Measurements from ENCODE around the gene SUGCT. TPM values are rescaled to one million over a fixed set of nuclear protein-coding genes. Genes with fewer than 3 reads are reported as not detected.

Gene SUGCT
- total RNA-seq, 2 experiments from 2014 or later: 1.2 to 1.9 TPM

DNA sequence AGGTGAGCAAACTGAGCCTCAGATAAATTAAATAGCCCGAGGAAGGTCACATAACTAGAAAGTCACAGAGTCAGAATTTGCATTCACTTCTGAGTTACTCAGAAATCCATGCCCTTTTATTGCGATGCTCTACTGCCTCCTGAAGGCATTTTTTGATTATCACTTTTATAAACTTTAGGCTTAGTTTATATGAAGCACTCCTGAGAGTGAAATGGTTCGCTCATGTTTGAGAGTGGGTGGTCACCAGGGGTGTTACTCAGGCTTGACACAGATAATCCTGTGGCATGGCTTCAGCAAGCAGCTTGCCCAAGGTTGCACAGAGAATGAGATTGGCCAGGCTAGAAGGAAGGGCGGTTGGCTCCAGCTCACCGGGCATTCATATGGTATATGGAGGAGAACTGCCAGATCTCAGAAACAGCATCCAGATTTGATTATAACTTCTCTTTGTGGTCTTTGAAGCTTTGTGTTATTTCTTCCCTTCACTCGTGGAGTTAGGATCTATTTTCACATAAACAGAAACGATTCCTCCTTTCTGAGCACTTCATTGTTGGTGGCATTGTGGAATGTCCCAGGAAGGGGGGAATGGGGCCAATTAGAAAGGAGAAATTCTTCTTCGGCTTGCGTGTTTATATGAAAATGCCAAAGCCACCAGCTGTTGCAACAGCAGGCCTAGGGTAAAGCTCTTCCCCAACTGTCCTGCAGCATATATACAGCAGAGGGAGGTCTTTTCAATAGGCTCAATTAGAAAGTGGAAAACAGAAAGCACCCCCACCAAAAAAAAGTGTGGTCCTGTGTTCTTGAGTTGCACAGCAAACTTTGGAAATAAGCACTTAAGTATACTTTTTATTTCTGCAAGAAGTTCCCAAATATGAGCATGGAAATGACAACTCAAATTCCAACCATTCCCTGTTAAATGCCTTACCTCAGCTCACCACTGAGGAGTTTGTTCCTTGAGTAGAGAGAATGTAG lies 628.8 kb downstream of the SUGCT start:
- ChIA-PET CTCF (interaction anchor here (0.6 to 0.7 kb wide), 2 partner anchors 26 to 158 kb away, joined by 3 read pairs; no protein-coding TSS in a partner anchor), POLR2A (interaction anchor here (0.7 kb wide), 1 partner anchor 940 kb away, joined by 6 read pairs; no protein-coding TSS in a partner anchor)
- H3K4me1 Mint-ChIP-seq: no peaks in the 10 kb centered on the region
- H3K4me3 Mint-ChIP-seq: no peak overlapping the region
- DNase-seq: no peak
- no peaks in the 10 kb centered on the region for H3K36me3 Mint-ChIP-seq (ENCODE audit: low read depth)
- no peaks in the 10 kb centered on the region for H3K9me3 Mint-ChIP-seq (ENCODE audit: low read depth)
- no peaks in the 10 kb centered on the region for H3K27me3 Mint-ChIP-seq
- ATAC-seq: no peak
- intact Hi-C loops (cut with DNase I, micrococcal nuclease): no loop called here
- H3K27ac Mint-ChIP-seq: no peak overlapping the region

- no peaks in the 10 kb centered on the region for H3K4me1 Mint-ChIP-seq
- H3K36me3 Mint-ChIP-seq (ENCODE audit: low read depth): no peaks in the 10 kb centered on the region
- intact Hi-C loops (cut with DNase I, micrococcal nuclease): no loop called here
- no peak overlapping the region for H3K27ac Mint-ChIP-seq
- no peaks in the 10 kb centered on the region for H3K9me3 Mint-ChIP-seq (ENCODE audit: low read depth)
- ATAC-seq (no peak), DNase-seq (no peak)
- H3K4me3 Mint-ChIP-seq: no peak overlapping the region
- H3K27me3 Mint-ChIP-seq: no peaks in the 10 kb centered on the region
- ChIA-PET CTCF (no interaction called here), POLR2A (no interaction called here)
Observed at GRCh38 chr7:40765639-40766038, 630.8 kb downstream of the SUGCT start.

DNA sequence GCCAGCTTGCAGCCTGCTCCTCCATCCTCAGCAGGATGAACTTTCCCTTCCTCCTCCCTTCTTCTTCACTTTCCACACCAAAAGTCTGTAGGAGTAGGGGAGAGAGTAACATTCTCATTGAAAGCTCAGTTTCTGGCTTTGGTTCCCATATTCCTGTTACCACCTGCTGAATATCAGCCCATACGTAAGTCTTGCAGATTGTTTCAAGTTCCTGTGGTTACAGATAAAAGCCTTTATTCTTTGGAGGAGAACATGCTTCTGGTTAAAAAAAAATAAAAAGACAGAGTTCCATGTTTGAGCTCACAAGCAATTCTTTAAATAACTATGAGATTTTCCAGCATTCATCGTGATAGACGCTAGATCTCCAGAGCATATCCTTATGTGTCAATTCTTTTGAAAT lies 637.3 kb downstream of the SUGCT start:
- Mint-ChIP-seq H3K4me1 (no peaks in the 10 kb centered on the region), H3K9me3 (ENCODE audit: low read depth) (no peaks in the 10 kb centered on the region), H3K4me3 (no peak overlapping the region), H3K27ac (no peak overlapping the region), H3K27me3 (no peaks in the 10 kb centered on the region), H3K36me3 (ENCODE audit: low read depth) (no peaks in the 10 kb centered on the region)
- ChIA-PET POLR2A (no interaction called here), CTCF (no interaction called here)
- no peak for ATAC-seq
- intact Hi-C loops (cut with DNase I, micrococcal nuclease): no loop called here
- no peak for DNase-seq

- H3K27me3 Mint-ChIP-seq: no peaks in the 10 kb centered on the region
- ATAC-seq: no peak
- POLR2A ChIA-PET: no interaction called here
- intact Hi-C loops (cut with DNase I, micrococcal nuclease): no loop called here
- no peak overlapping the region for H3K4me3 Mint-ChIP-seq
- H3K9me3 Mint-ChIP-seq (ENCODE audit: low read depth): no peaks in the 10 kb centered on the region
- H3K4me1 Mint-ChIP-seq: no peaks in the 10 kb centered on the region
- no peak overlapping the region for H3K27ac Mint-ChIP-seq
- no peak for DNase-seq
- CTCF ChIA-PET: no interaction called here
- no peaks in the 10 kb centered on the region for H3K36me3 Mint-ChIP-seq (ENCODE audit: low read depth)
Observed at GRCh38 chr7:40773656-40774055, 638.9 kb downstream of the SUGCT start.

GRCh38 chr7:40775877-40776276 lies 641.1 kb downstream of the SUGCT start:
- no peak for ATAC-seq
- Mint-ChIP-seq H3K4me3 (no peak overlapping the region), H3K27ac (no peak overlapping the region), H3K36me3 (ENCODE audit: low read depth) (no peaks in the 10 kb centered on the region), H3K4me1 (no peaks in the 10 kb centered on the region), H3K27me3 (no peaks in the 10 kb centered on the region), H3K9me3 (ENCODE audit: low read depth) (no peaks in the 10 kb centered on the region)
- intact Hi-C loops (cut with DNase I, micrococcal nuclease): no loop called here
- CTCF ChIA-PET: no interaction called here
- POLR2A ChIA-PET: no interaction called here
- no peak for DNase-seq

GRCh38 chr7:40777730-40778312 lies 643.0 kb downstream of the SUGCT start:
- no peaks in the 10 kb centered on the region for H3K9me3 Mint-ChIP-seq (ENCODE audit: low read depth)
- DNase-seq (no peak), ATAC-seq (no peak)
- H3K4me1 Mint-ChIP-seq: no peaks in the 10 kb centered on the region
- intact Hi-C loops (cut with DNase I, micrococcal nuclease): no loop called here
- no peaks in the 10 kb centered on the region for H3K27me3 Mint-ChIP-seq
- H3K27ac Mint-ChIP-seq: no peak overlapping the region
- no peaks in the 10 kb centered on the region for H3K36me3 Mint-ChIP-seq (ENCODE audit: low read depth)
- no peak overlapping the region for H3K4me3 Mint-ChIP-seq
- ChIA-PET CTCF (no interaction called here), POLR2A (no interaction called here)

- Mint-ChIP-seq H3K27ac (no peak overlapping the region), H3K9me3 (ENCODE audit: low read depth) (no peaks in the 10 kb centered on the region), H3K27me3 (no peaks in the 10 kb centered on the region), H3K4me3 (no peak overlapping the region), H3K4me1 (no peaks in the 10 kb centered on the region), H3K36me3 (ENCODE audit: low read depth) (no peaks in the 10 kb centered on the region)
- DNase-seq (no peak), ATAC-seq (no peak)
- CTCF ChIA-PET: no interaction called here
- POLR2A ChIA-PET: no interaction called here
- intact Hi-C loops (cut with DNase I, micrococcal nuclease): no loop called here
Observed at GRCh38 chr7:40780460-40780859, 645.7 kb downstream of the SUGCT start.

DNA sequence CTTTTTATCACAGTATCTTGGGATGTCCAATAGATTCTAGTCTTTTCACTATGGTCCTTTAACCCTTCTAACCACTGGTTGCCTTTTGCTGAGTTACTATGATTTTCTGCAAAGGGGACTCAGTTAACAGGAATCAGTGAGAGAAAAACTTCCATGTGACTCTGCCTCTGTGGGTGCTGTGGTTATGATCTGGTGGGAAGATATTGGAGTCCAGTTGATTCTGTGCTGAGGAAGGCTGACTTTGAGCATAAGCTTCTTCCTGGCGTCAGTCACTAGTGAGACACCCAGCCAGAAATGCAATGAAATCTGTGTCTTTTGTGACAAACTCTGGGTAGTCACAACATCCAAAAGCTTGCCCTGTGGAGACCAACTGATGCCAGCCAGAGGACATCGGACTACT lies 648.0 kb downstream of the SUGCT start:
- Mint-ChIP-seq H3K27me3 (no peaks in the 10 kb centered on the region), H3K36me3 (ENCODE audit: low read depth) (no peaks in the 10 kb centered on the region), H3K4me1 (no peaks in the 10 kb centered on the region), H3K4me3 (no peak overlapping the region), H3K27ac (no peak overlapping the region), H3K9me3 (ENCODE audit: low read depth) (no peaks in the 10 kb centered on the region)
- ChIA-PET POLR2A (no interaction called here), CTCF (no interaction called here)
- intact Hi-C loops (cut with DNase I, micrococcal nuclease): no loop called here
- no peak for ATAC-seq
- DNase-seq: no peak

GRCh38 chr7:40784176-40784575 lies 649.4 kb downstream of the SUGCT start:
- DNase-seq (no peak), ATAC-seq (no peak)
- no peaks in the 10 kb centered on the region for H3K9me3 Mint-ChIP-seq (ENCODE audit: low read depth)
- H3K27ac Mint-ChIP-seq: no peak overlapping the region
- CTCF ChIA-PET: no interaction called here
- no peak overlapping the region for H3K4me3 Mint-ChIP-seq
- no peaks in the 10 kb centered on the region for H3K27me3 Mint-ChIP-seq
- H3K4me1 Mint-ChIP-seq: no peaks in the 10 kb centered on the region
- POLR2A ChIA-PET: no interaction called here
- intact Hi-C loops (cut with DNase I, micrococcal nuclease): no loop called here
- H3K36me3 Mint-ChIP-seq (ENCODE audit: low read depth): no peaks in the 10 kb centered on the region

DNA sequence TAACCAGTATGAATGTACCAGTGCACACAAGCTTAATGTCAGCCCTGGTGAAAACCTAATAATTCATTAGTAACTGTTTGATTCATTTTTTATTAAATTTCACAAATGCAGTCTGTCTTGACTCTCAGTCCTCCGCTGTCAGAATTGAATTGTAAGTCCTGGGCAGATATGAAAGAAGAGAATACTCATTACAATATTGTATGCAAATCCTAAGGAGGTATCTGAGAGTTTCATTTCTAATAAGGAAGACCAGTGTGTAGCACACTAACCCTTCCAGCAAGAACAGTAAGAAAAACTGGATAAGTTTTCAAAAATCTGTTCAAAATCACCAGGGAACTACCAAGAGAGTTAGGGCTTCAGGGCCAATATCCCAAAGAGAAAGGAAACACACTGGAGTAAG lies 652.1 kb downstream of the SUGCT start:
- no peak for ATAC-seq
- no peak overlapping the region for H3K4me3 Mint-ChIP-seq
- H3K4me1 Mint-ChIP-seq: no peaks in the 10 kb centered on the region
- H3K36me3 Mint-ChIP-seq (ENCODE audit: low read depth): no peaks in the 10 kb centered on the region
- CTCF ChIA-PET: no interaction called here
- POLR2A ChIA-PET: no interaction called here
- DNase-seq: no peak
- no peak overlapping the region for H3K27ac Mint-ChIP-seq
- no peaks in the 10 kb centered on the region for H3K27me3 Mint-ChIP-seq
- intact Hi-C loops (cut with DNase I, micrococcal nuclease): no loop called here
- H3K9me3 Mint-ChIP-seq (ENCODE audit: low read depth): no peaks in the 10 kb centered on the region

DNA sequence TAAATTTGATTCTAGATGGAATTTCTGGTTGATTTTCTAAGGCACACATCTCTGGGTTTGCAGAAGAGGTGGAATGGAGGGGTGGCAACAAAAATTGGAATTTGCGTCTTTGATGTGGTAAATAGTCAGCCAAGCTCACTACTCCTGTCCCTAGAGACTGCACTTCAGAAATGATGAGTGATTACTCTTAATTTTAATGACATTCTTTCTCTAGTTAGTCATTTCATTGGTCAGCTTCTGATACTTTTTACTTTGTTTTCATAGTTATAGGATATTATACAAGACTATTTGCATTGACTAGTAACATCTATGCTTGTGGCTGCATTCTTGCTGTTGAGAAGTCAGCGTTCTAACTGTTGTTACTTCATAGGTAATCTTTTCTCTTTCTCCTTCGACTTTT lies 658.3 kb downstream of the SUGCT start:
- peaks cover 2% of the 10 kb centered on the region for H3K27me3 Mint-ChIP-seq
- intact Hi-C loops (cut with DNase I, micrococcal nuclease): no loop called here
- H3K9me3 Mint-ChIP-seq (ENCODE audit: low read depth): no peaks in the 10 kb centered on the region
- no peak overlapping the region for H3K27ac Mint-ChIP-seq
- POLR2A ChIA-PET: no interaction called here
- ATAC-seq (no peak), DNase-seq (no peak)
- no peaks in the 10 kb centered on the region for H3K4me1 Mint-ChIP-seq
- no peak overlapping the region for H3K4me3 Mint-ChIP-seq
- H3K36me3 Mint-ChIP-seq (ENCODE audit: low read depth): no peaks in the 10 kb centered on the region
- CTCF ChIA-PET: no interaction called here

- POLR2A ChIA-PET: no interaction called here
- H3K4me1 Mint-ChIP-seq: no peaks in the 10 kb centered on the region
- no peaks in the 10 kb centered on the region for H3K9me3 Mint-ChIP-seq (ENCODE audit: low read depth)
- DNase-seq: no peak
- intact Hi-C loops (cut with DNase I, micrococcal nuclease): no loop called here
- peaks cover 2% of the 10 kb centered on the region for H3K27me3 Mint-ChIP-seq
- CTCF ChIA-PET: no interaction called here
- no peak overlapping the region for H3K27ac Mint-ChIP-seq
- no peak for ATAC-seq
- no peaks in the 10 kb centered on the region for H3K36me3 Mint-ChIP-seq (ENCODE audit: low read depth)
- H3K4me3 Mint-ChIP-seq: no peak overlapping the region
Observed at GRCh38 chr7:40795607-40796006, 660.8 kb downstream of the SUGCT start.
